Left renal cortex interstitium (tissue), 4 donors: Measurements from ENCODE around the gene MEF2B. TPM values are rescaled to one million over a fixed set of nuclear protein-coding genes. Genes with fewer than 3 reads are reported as not detected.

ENCODE experiments used
- DNase-seq, 4 donors: peaks; one replicate each; pipeline ENCODE4 v3.0.0-alpha.2; 2013; ENCODE audit warnings: low read depth in 4 of 4, low spot score in 2 of 4, missing footprints in 1 of 4
- polyA plus RNA-seq, 4 donors: library from polyadenylated mRNA; unstranded; fragments of 120-200 nt; gene quantifications; one replicate each; pipeline ENCODE4 v1.2.1, GENCODE V29; 2013; ENCODE audit not compliant: insufficient read length in 4 of 4

MEF2B gene
- polyA plus RNA-seq, result 1 to 10 TPM; 1.2 to 4.2 (median 1.9) TPM

DNA sequence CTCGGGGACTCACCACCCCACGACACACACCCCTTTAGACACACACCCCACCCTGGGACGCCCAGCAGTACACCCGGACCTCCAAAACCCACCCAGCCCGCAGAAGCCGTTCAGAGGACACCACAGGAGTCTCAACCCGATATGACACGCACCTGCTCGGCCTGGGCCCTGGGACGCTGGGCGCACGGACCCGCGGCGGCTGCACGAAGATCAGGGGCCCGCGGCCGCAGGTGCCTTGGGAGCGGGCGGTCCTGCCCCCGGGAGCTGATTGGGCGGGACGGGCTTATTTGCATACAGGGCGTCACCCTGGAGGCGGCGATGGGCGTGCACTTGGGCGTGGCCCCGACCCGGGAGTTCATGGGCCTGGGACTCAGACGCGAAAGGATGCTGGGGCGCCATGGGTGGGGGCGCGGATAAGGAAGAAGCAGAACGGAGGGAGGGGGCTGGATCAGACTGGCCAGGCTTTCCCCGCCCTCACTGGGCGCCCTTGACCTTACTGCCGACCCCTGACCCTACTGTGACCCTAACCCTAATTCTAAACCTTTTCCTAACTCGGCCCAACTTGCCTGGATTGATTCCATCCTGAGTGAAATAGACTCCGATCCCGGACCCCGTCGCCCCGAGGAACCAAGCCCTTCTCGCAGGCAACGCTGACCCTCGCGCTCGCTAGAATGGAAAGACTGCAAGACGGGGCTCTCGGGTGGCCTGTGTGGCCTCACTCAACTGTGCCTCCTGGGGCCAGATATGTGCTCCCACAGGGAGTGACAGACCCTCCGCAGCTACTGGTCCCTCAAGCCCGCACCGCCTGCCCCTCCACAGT lies at the start of gene MEF2B:
TSS of gene MEF2B (minus strand) at position 211 of the 820 bp plus-strand sequence. CDS start 19,528 bp downstream, outside the sequence.
- no peak for DNase-seq

DNA sequence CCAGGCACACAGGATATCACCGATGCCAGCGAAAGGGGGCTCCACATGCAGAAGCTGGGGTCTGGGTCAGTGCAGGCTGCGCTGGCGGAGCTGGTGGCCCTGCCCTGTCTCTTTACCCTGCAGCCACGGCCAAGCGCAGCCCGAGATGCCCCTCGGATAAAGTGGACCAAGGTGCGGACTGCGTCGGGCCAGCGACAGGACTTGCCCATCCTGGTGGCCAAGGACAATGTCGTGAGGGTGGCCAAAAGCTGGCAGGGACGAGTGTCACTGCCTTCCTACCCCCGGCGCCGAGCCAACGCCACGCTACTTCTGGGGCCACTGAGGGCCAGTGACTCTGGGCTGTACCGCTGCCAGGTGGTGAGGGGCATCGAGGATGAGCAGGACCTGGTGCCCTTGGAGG lies 48.8 kb upstream of the MEF2B start:
- no peak for DNase-seq

DNA sequence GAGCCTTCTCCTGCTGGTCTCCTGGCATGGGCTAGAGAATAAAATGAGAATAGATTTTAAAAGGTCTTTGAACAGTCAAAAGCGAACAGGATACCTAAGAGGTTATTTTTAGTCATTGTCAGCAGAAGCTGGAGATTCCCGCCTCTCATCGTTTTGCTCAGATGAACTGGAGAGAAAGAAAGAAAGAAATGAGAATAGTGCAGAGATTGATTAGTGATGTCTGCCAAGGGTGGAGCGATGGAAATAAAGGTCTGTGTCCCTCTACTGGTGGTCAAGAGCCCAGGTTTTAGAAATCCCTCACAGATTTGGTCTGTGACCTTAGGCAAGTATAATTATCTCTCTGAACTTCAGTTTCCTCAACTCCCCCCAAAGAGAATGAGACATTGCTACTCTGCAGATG lies 47.0 kb upstream of the MEF2B start:
- no peak for DNase-seq

DNA sequence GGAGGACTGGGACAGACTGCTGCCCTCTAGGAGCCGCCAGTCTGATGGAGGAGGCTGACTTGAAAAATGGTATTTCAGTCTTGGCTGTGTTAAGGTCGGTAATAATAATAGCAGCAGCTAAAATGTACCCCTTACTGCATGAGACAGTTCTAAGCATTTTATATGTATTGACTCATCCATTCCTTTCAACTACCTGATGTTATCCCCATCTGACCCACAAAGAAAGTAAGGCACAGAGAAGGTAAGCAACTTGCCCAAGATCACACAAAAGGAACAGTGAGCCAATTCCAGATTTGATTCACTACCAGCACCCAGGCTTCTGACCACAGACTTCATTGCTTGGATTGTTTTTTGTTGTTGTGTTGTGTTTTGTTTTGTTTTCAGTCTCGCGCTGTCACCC lies 45.7 kb upstream of the MEF2B start:
- DNase-seq, result no peak

DNA sequence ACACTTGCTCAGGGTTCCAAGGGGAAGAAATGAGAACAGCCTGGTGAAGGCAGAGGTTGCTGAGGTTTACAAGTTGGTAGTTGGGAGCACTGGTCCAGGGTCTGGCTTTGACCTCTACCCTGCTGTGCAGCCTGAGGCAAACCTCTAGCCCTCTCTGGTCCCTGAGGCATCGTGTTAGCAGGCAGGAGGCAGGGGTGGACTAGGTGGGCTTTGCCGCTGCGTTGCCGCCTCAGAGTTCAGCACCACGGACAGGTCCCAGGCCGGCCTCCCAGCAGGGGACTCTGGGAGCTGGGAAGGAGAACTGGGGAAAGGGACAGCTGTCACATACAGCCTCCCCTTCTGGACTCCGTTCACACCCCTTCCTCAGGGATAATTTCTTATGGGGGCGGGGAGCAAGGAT lies 44.8 kb upstream of the MEF2B start:
- DNase-seq, result peak in 2 of 4 donors; percentile 44 to 59

DNA sequence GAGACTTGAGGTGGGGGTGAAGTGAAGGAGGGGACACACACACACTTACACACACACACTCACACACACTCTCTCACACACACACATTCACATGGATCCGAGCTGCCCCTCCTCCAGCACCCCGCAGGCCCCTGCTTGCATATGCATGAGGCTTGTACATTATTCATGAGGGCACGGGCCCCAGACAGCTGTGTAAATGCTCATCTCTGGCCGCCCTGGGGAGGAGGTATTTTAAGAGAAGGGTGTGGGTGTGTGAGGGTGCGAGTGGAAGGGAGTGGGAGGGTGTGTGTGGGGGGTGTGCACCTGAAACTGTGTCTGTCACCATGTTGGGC lies 44.1 kb upstream of the MEF2B start:
- no peak for DNase-seq

DNA sequence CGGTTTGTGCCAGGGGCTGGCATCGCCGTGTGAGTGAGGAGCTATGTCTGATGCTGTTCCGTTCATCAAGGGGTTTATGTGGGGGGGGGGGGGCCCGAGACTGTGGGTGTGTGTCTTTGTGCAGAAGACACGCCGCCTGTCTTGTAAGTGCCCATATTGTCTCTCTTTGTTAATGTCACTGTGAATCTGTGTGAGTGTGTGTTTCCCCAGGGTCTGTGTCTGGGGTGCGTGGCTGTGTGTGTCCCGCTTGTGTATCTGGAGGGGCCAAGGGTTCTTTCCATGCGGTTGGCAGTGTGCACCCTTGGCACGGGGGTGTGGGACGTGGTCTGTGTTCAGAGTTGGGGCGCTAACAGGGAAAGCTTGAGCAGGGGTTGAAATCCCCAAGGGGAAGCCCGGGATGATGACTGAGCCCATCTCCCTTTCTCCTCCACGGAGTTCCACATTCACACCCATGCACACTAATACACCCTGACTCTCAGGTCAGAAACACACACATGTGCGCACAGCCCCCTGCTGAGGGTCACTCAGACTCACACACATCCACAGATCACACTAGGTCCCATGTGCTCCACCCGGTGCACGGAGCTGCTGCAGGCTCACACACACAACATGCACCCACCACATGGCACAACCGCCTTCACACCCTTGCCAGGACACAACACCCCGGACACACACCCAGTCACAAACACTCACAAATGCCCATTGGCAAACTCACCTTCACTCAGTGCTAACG lies 43.5 kb upstream of the MEF2B start:
- DNase-seq, result no peak

DNA sequence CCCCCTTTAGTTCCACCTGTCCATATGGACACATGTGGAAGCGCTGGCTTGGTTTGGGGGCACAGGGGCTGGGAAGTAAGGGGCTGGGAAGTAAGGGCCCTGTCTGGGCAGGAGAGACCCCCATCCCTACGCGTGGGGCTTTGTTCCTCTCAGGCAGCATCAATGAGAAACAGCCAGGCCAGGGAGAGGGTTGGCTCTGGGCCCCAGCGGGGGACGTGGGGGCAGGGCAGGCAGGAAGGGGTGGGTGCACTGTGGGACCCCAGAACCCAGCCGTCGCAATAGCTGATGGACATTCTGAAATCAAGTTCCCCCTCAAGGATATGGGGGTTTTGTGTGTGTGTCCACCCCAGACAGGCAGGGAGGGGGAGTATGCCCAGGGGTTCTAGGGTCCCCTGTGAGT lies 42.9 kb upstream of the MEF2B start:
- no peak for DNase-seq

DNA sequence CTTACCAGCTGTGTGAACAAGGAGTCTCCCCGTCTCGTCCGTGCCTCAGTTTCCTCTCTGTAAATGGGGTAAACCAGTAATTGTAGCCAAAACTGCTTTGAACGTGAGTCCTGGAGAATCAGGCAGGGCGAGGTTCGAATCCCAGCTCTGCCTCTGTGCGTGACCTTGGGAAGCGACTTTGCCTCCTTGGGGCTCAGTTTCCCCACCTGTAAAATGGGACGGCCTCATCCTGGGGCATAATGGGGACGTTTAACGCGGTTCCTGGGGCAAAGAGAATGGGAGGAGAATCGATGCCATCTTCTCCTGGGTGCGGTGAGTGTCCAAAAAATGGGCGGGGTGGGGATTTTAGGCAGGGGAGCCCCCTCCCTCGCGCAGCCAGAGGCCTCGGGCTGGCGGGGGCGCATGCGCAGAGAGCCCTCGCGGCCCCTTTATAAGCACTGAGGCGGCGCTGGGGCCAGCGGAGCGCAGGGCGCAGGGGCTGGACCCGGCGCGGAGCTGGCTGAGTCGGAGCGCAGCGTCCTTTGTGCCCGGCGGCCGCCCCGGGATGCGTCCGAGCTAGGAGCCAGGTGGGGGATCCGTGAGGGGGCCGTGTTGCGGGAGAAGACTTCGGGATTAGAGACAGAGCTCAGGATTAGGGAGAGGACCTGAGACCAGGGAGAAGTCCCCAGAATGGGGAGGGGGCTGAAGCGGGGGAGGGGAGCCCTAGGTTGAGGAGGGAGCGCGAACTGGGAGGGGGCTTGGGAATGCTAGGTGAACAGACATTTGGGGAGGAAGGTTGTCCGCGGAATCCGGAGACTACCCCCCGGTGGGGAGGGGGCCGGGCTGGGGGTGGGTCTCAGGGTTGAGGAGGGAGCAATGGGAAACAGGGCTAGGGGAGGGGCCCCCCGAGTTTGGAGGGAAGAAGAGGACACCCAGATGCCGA lies 41.7 kb upstream of the MEF2B start, which contains the start of gene NCAN:
TSS of gene NCAN (plus strand) at position 460 of the 922 bp plus-strand sequence. CDS start 4,996 bp downstream, outside the sequence.
- no peak for DNase-seq

DNA sequence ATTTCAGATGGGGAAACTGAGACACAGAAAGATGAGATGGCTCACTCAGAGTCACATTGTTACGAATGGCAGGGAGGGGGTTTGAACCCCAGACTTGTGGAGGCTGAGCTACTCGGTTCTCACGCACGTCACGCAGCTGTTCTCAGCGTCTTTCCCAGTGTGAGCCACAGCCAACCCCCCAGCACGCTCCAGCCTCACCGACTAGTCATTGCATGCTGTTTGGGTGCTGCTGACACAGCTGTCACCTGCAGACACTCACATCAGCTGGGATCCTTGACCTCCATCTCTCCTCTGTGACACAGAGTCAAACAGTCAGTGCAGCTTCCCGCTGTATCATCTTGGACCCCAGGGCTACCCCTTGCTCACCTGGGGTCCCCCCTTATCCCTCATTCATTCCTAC lies 39.3 kb upstream of the MEF2B start:
- no peak for DNase-seq

DNA sequence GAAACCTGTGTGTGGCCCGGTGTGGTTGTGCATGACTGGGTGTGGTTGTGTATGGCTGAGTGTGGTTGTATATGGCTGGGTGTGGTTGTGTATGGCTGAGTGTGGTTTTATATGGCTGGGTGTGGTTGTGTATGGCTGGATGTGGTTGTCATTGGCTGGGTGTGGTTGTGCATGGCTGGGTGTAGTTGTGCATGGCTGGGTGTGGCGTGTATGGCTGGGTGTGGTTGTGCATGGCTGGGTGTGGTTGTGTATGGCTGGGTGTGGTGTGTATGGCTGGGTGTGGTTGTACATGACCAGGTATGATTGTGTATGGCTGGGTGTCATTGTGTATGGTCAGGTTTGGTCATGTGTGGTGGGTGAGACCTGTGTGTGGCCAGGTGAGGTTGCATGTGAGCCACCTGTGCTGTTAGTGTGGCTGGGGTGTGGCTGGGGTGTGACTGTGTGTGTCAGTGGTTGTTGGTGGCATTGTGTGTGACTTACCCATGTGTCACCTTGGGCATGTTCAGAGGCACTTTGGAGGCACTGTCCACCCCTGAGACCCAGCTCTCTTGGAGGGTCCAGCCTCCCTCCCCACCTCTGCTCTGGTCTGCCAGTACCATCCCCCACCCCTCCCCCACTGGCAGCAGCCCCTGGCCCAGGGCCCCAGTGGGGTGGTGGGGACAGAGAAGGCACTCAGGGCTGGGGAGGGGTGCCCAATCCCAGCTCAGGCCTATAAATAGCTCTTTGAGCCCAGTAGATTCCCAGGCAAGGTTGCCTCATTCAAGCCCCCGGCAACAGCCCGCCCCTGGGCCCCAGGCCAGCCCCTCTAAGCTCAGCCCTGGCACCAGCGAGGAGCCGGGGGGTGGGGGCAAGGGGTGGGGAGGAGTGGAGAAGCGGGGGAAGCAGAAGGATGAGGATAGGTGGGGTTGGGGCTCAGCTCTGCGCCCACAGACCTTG lies 37.8 kb upstream of the MEF2B start:
- no peak for DNase-seq

DNA sequence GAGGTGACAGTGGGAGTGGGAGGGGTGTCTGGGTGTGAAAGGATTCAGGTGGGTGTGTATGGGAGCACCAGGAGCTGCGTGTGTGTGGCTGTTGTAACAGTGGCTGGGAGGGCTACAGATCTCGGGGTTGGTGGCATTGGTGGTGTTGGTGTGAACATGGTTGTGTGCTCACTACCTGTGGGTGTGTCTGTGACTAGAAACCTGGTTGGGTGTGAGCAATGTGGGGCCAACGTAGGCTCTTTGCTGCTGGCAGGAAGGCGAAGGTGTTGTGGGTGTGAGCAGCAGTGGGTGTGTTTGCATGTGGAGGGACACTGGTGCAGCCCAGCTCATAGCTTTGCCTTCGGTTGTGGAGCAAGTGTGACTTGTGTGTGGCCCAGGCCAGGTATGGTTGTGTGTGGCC lies 36.9 kb upstream of the MEF2B start:
- no peak for DNase-seq

DNA sequence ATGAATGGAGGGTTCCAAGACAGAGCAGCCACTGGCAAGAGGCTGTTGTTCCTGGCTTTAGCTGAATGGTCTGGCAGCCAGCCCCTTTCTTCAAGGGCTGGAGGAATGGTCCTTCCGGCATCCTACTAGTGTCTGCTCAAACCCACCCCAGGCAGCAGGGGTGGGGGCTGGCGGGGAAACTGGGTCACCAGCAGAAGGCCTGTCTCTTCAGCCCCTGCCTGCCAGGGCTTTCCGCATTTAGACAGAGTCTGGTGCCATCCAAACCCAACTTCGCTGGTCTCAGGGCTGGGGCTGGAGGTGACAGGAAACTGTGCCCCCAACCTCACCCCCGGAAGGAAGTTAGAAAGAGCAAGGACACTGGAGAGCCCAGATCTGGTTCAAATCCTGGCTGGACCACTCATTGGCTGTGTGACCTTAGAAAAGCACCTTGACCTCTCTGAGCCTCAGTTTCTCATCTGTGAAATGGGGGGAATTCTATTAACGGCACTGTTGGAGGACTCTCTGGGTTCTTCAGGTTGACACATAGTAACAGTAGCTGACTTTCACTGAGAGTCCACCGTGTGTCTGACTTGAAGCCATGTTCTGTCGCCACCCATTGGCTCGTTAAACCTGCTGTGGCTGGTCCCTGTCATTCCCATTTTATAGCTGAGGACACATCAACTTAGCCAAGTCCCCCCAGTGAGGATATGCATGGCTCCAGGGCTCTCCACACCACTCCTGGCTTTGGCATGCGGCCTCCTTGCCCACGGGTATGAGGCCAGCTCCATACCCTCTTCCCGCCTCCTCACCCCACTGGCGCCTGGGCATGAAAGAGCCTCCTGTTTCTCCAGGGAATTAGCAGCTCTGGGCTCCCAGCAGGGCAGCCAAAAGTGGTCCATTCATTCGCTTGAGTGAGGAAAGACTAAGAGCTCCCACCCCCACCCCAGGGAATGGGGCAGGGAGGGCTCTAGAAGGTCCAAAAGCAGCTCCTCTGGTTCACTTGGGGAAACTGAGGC lies 35.6 kb upstream of the MEF2B start:
- DNase-seq, result no peak

DNA sequence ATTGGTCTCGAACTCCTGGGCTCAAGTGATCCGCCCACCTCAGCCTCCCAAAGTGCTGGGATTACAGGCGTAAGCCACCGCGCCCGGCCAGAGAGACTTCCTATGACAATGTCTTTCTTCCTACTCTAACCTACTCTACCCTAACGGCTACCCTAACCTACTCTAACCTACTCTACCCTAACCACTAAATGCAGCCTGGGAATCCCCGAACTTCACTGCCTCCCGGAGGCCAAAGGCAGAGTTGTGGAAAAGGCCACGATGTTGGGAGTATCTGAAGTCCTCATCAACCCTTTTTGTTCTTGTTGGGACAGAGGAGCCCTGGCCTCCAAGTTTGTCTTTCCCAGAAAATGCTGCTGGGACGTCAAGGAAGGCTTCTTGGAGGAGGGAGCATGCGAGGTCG lies 34.1 kb upstream of the MEF2B start:
- DNase-seq, result no peak

DNA sequence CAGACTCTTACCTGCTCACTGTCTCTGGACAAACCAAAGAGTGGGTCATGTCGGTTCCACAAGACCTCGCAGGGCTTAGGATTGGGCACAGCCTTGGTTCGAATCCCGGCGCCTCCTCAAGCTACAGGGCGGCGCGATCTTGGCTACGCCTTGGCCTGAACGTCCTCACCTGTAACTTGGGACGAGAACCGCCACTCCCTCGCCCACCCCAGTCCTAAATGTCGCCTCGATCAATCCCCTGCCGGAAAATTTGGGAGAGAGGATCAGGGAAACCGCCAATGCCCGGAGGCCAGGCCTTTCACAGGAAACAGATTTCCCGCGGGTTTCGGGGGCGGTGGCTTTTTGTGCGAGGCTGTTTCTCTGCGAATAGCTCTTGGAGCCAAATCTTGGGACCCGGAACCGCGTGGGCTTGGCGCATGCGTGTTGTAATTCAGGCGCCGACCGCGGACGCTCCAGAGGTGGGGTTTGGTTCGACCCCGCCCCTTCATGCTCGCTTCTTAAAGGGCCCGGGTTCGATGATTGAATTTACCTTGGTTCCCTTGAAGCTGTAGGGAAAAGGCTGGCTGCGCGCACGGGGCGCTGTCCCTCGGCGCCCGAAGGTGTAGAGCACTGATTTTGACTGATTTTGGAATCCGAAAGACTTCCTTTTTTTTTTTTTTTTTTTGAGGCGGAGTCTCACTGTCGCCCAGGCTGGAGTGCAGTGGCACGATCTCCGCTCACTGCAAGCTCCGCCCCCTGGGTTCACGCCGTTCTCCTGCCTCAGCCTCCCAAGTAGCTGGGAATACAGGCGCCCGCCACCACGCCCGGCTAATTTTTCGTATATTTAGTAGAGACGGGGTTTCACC lies 33.2 kb upstream of the MEF2B start, which contains the start of gene NR2C2AP:
TSS of gene NR2C2AP (minus strand) at position 403 of the 845 bp plus-strand sequence. CDS start at position 49, 354 bp downstream.
- DNase-seq, result peak in 3 of 4 donors; percentile 66 to 83 (median 72)

DNA sequence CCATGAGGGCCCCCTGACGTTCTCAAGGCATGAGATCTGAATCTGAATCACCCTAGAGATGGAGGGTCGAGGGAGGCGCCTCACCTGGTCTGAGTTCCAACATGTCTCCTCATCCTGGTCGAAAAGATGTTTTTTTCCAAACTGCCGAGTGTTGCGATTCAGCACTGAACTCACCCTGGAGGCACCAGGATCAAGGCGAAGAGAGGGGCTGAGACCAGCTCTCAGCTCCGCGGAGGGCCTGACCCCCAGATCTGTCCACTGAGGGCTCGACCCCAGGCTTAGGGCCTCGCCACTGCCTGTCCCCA lies 32.6 kb upstream of the MEF2B start:
- no peak for DNase-seq
